HCT116 (cell line): Measurements from ENCODE around the gene ITPKB. TPM values are rescaled to one million over a fixed set of nuclear protein-coding genes. Genes with fewer than 3 reads are reported as not detected.

Experiments used
- ATAC-seq: fragments of 200-7000 bp; cut with Tn5 transposase; 2 replicates; pipeline ENCODE4 v1.9.1; 2020; ENCODE audit warnings: mild to moderate bottlenecking, moderate library complexity
- BruUV-seq: library from RNA; stranded (reverse); fragments of 400-500 nt; replicated peaks from 2 replicates; lab custom pipeline; 2021; lab: Mats Ljungman, UMichigan
- CTCF ChIA-PET: fragments of 300-600 bp; sonication (Branson Sonifier 250); formaldehyde crosslinking; loops from one replicate; lab custom pipeline; 2021; ENCODE audit warnings: antibody characterized with exemption; lab: Charles Lee
- POLR2A ChIA-PET: fragments of 300-600, 350-600 bp; sonication (Branson Sonifier 250); formaldehyde crosslinking; loops from one replicate; lab custom pipeline; 2021; ENCODE audit warnings: antibody characterized with exemption; lab: Charles Lee
- RAD21 ChIA-PET, 2 experiments: fragments of 300-600 bp; sonication (Branson Sonifier 250); formaldehyde crosslinking; loops; one replicate each; lab custom pipeline; 2023; ENCODE audit warnings: low total read pairs in 2 of 2; ENCODE audit not compliant: uncharacterized antibody in 2 of 2, unreplicated experiment in 2 of 2, low non-redundant PET in 1 of 2; lab: Charles Lee
- DNase-seq: peaks from one replicate; pipeline ENCODE4 v3.0.0-alpha.2; 2010; ENCODE audit warnings: low read depth, low spot score
- H2AFZ ChIP-seq: fragments of 200-600 bp; shearing (Covaris generic), sonication (generic); 2 replicates; pipeline ENCODE4 v1.6.1; 2017; ENCODE audit warnings: low read depth, mixed run types, mixed read lengths, antibody characterized with exemption, low read length; ENCODE audit not compliant: poor library complexity, severe bottlenecking
- H3K27ac ChIP-seq: 2 replicates; pipeline ENCODE4 v1.5.1; 2012; ENCODE audit warnings: low read depth, low read length
- H3K27me3 ChIP-seq: fragments of 200-600 bp; sonication (generic); 2 replicates; pipeline ENCODE4 v1.6.1; 2016; ENCODE audit warnings: mixed run types, low read length, mixed read lengths; ENCODE audit not compliant: insufficient read depth
- H3K36me3 ChIP-seq, 2 experiments: fragments of 200-500 bp in 1 of 2; fragments of 200-600 bp in 1 of 2; sonication (Bioruptor generic) in 1 of 2; sonication (generic) in 1 of 2; 2 replicates each; pipeline versions ENCODE4 v1.5.1 to v1.6.1; 2014 to 2016; ENCODE audit warnings: low read length in 2 of 2, inconsistent platforms in 1 of 2, mixed read lengths in 1 of 2, mixed run types in 1 of 2; ENCODE audit not compliant: insufficient read depth in 2 of 2, control insufficient read depth in 1 of 2
- H3K4me1 ChIP-seq, 2 experiments: fragments of 200-600 bp in 1 of 2; sonication (generic) in 1 of 2; 2 replicates each; pipeline versions ENCODE4 v1.5.1 to v1.6.1; 2012 to 2017; ENCODE audit warnings: low read length in 2 of 2, inconsistent platforms in 1 of 2, mild to moderate bottlenecking in 1 of 2, mixed read lengths in 1 of 2, mixed run types in 1 of 2, moderate library complexity in 1 of 2; ENCODE audit not compliant: insufficient read depth in 2 of 2, control insufficient read depth in 1 of 2
- H3K4me2 ChIP-seq: fragments of 200-600 bp; sonication (generic); 2 replicates; pipeline ENCODE4 v1.6.1; 2017; ENCODE audit warnings: mixed run types, low read length, mixed read lengths
- H3K4me3 ChIP-seq, 2 experiments: fragments of 200-600 bp in 1 of 2; sonication (generic) in 1 of 2; replicated peaks in 1 of 2; 2 replicates each; pipeline ENCODE4 v1.5.1; 2011 to 2016; ENCODE audit warnings: low read length in 2 of 2, control low read depth in 1 of 2, low read depth in 1 of 2, mild to moderate bottlenecking in 1 of 2, mixed read lengths in 1 of 2, mixed run types in 1 of 2
- H3K79me2 ChIP-seq: fragments of 200-600 bp; sonication (generic); 2 replicates; pipeline ENCODE4 v1.6.1; 2017; ENCODE audit warnings: mild to moderate bottlenecking, mixed run types, low read length, moderate library complexity, mixed read lengths; ENCODE audit not compliant: insufficient read depth
- H3K9ac ChIP-seq: fragments of 200-600 bp; sonication (generic); 2 replicates; pipeline ENCODE4 v1.6.1; 2016; ENCODE audit warnings: low read length, mixed read lengths
- H3K9me2 ChIP-seq: fragments of 200-600 bp; sonication (generic), shearing (Covaris generic); 2 replicates; pipeline ENCODE4 v1.6.1; 2017; ENCODE audit warnings: mixed run types, mild to moderate bottlenecking, moderate library complexity; ENCODE audit not compliant: insufficient read depth
- H3K9me3 ChIP-seq, 2 experiments: fragments of 200-500 bp in 1 of 2; fragments of 200-600 bp in 1 of 2; sonication (Bioruptor generic) in 1 of 2; sonication (generic) in 1 of 2; 2 replicates each; pipeline ENCODE4 v1.6.1; 2014 to 2017; ENCODE audit warnings: low read length in 2 of 2, mixed read lengths in 2 of 2, inconsistent platforms in 1 of 2, low read depth in 1 of 2, mild to moderate bottlenecking in 1 of 2, mixed run types in 1 of 2, moderate library complexity in 1 of 2; ENCODE audit not compliant: control insufficient read depth in 1 of 2, insufficient read depth in 1 of 2
- H4K20me1 ChIP-seq: fragments of 200-600 bp; sonication (generic), shearing (Covaris generic); 2 replicates; pipeline ENCODE4 v1.6.1; 2017; ENCODE audit warnings: mixed run types, mild to moderate bottlenecking, moderate library complexity; ENCODE audit not compliant: insufficient read depth
- CBX3 ChIP-seq: IDR thresholded peaks from 2 replicates; pipeline ENCODE4 v1.6.1; 2012; ENCODE audit warnings: low read depth
- CEBPB ChIP-seq: IDR thresholded peaks from 2 replicates; pipeline ENCODE4 v1.6.1; 2012; ENCODE audit warnings: low read depth
- EGR1 ChIP-seq: IDR thresholded peaks from 2 replicates; pipeline ENCODE4 v1.6.1; 2012; ENCODE audit warnings: low read depth
- ELF1 ChIP-seq: IDR thresholded peaks from 2 replicates; pipeline ENCODE4 v1.6.1; 2012; ENCODE audit warnings: low read depth, borderline replicate concordance
- EZH2 ChIP-seq: fragments of 200-600 bp; sonication (generic); IDR thresholded peaks from 2 replicates; pipeline ENCODE4 v1.6.1; 2017; ENCODE audit warnings: antibody characterized with exemption, mixed run types
- EZH2phosphoT487 ChIP-seq: fragments of 200-600 bp; IDR thresholded peaks from 2 replicates; pipeline ENCODE4 v1.6.1; 2018; ENCODE audit warnings: antibody characterized with exemption, borderline replicate concordance
- FOSL1 ChIP-seq: IDR thresholded peaks from 2 replicates; pipeline ENCODE4 v1.6.1; 2012; ENCODE audit warnings: low read depth
- JUND ChIP-seq: IDR thresholded peaks from 2 replicates; pipeline ENCODE4 v1.6.1; 2012
- POLR2A ChIP-seq: IDR thresholded peaks from 2 replicates; pipeline ENCODE4 v1.7.0; 2011; ENCODE audit warnings: borderline replicate concordance; ENCODE audit not compliant: insufficient read depth, insufficient read length; ENCODE audit errors: extremely low read depth
- POLR2AphosphoS5 ChIP-seq: IDR thresholded peaks from 2 replicates; pipeline ENCODE4 v1.6.1; 2011; ENCODE audit warnings: mild to moderate bottlenecking, low read depth, low read length, moderate library complexity
- RAD21 ChIP-seq: IDR thresholded peaks from 2 replicates; pipeline ENCODE4 v1.6.1; 2012; ENCODE audit warnings: low read depth, mild to moderate bottlenecking
- SIN3A ChIP-seq: IDR thresholded peaks from 2 replicates; pipeline ENCODE4 v1.6.1; 2012; ENCODE audit warnings: low read depth
- SP1 ChIP-seq: IDR thresholded peaks from 2 replicates; pipeline ENCODE4 v1.6.1; 2012; ENCODE audit warnings: low read depth
- SRF ChIP-seq: IDR thresholded peaks from 2 replicates; pipeline ENCODE4 v1.6.1; 2012; ENCODE audit warnings: low read depth
- TCF7L2 ChIP-seq: IDR thresholded peaks from 2 replicates; pipeline ENCODE4 v1.7.0; 2011; ENCODE audit warnings: borderline replicate concordance, inconsistent platforms; ENCODE audit not compliant: insufficient read depth, insufficient read length; ENCODE audit errors: extremely low read depth
- ZFX ChIP-seq: fragments of 450-650 bp; IDR thresholded peaks from 2 replicates; pipeline ENCODE4 v1.6.1; 2017
- ZNF274 ChIP-seq: fragments of 200-500 bp; sonication (Bioruptor generic); IDR thresholded peaks from 2 replicates; pipeline ENCODE4 v1.6.1; 2014; ENCODE audit warnings: mild to moderate bottlenecking, low read depth, low read length, inconsistent platforms
- intact Hi-C: fragments of 100-400 bp; cut with micrococcal nuclease; formaldehyde crosslinking; loops from 2 replicates; pipeline ENCODE4 v1.10.0; 2022
- total RNA-seq: library from RNA; stranded (reverse); gene quantifications from one replicate; pipeline ENCODE4 v1.2.1, GENCODE V29; 2021; ENCODE audit not compliant: unreplicated experiment
- TF ChIP-seq, protein P1 (sequence below): IDR thresholded peaks from 2 replicates; pipeline ENCODE4 v1.6.1; 2012
- TF ChIP-seq, protein P2 (sequence below), 3 experiments: fragments of 200-600 bp in 1 of 3; sonication (generic) in 1 of 3; IDR thresholded peaks in 2 of 3; conservative IDR thresholded peaks in 1 of 3; 2 replicates each; pipeline ENCODE4 v1.5.1; 2012 to 2017; ENCODE audit warnings: low read depth in 2 of 3, low read length in 2 of 3, antibody characterized with exemption in 1 of 3, borderline replicate concordance in 1 of 3, control low read depth in 1 of 3, mild to moderate bottlenecking in 1 of 3, mixed read lengths in 1 of 3, mixed run types in 1 of 3, moderate library complexity in 1 of 3; ENCODE audit not compliant: insufficient read depth in 1 of 3
- TF ChIP-seq, protein P3 (sequence below): IDR thresholded peaks from 2 replicates; pipeline ENCODE4 v1.6.1; 2011; ENCODE audit warnings: mild to moderate bottlenecking, low read length, moderate library complexity; ENCODE audit not compliant: insufficient replicate concordance; ENCODE audit errors: extremely low read depth
- TF ChIP-seq, protein P4 (sequence below): IDR thresholded peaks from 2 replicates; pipeline ENCODE4 v1.6.1; 2012; ENCODE audit warnings: low read depth

ITPKB gene
- total RNA-seq, 1 experiment from 2014 or later = 4.4 TPM

DNA sequence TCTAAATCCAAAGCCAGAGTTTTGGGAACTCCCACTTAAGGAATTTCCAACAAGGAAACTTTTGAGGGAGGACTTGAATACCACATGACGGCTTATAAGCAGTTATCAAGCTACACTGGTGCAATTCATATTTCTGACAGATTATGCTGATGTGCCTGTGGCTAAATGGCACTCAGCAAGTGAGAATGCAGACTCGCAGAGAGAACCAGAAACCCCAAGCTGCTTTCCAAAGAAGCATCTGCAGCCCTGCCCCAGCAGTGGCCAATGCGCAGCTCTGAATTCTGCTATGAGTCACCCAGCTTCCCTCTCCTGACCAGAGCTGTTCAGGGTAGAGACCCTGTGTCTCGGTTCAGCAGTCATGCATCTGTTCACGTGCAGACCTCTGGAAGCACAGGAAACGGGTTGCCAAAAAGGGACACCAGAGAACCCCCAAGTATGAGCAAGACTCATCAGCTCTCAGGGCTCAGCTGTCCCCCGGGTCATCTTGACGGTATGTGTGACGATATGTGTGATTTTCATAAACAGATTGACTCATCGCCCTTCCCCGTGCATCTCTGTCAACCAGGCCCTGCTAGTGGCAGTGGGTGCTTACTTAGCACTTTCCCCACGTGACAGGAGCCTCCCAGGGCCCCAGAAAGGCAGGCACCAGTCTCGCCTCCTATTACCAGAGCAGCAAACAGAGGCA is 76.3 kb downstream of the ITPKB start:
- POLR2A ChIA-PET = interaction anchor here (0.8 kb wide), 1 partner anchor 152 kb away, joined by 4 read pairs; no protein-coding TSS in a partner anchor
- no peak for TF ChIP-seq POLR2AphosphoS5
- TF ChIP-seq, protein P1, sequence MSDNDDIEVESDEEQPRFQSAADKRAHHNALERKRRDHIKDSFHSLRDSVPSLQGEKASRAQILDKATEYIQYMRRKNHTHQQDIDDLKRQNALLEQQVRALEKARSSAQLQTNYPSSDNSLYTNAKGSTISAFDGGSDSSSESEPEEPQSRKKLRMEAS = peak; percentile 79
- TF ChIP-seq RAD21 = 0 out of 2 replicates have a peak, but pooled peaks have one; percentile 8
- TF ChIP-seq ELF1 = no peak
- TF ChIP-seq ZNF274 = no peak
- no peak for TF ChIP-seq EZH2phosphoT487
- TF ChIP-seq CEBPB = no peak
- TF ChIP-seq, protein P2, sequence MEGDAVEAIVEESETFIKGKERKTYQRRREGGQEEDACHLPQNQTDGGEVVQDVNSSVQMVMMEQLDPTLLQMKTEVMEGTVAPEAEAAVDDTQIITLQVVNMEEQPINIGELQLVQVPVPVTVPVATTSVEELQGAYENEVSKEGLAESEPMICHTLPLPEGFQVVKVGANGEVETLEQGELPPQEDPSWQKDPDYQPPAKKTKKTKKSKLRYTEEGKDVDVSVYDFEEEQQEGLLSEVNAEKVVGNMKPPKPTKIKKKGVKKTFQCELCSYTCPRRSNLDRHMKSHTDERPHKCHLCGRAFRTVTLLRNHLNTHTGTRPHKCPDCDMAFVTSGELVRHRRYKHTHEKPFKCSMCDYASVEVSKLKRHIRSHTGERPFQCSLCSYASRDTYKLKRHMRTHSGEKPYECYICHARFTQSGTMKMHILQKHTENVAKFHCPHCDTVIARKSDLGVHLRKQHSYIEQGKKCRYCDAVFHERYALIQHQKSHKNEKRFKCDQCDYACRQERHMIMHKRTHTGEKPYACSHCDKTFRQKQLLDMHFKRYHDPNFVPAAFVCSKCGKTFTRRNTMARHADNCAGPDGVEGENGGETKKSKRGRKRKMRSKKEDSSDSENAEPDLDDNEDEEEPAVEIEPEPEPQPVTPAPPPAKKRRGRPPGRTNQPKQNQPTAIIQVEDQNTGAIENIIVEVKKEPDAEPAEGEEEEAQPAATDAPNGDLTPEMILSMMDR (IDR thresholded peaks at IDR 0.05 in 2 of 3, conservative IDR thresholded peaks at IDR 0.05 in 1 of 3; ENCODE audit: borderline replicate concordance in 1 of 3, insufficient read depth in 1 of 3, low read depth in 2 of 3, low read length in 2 of 3) = no peak
- TF ChIP-seq EGR1 = no peak
- TF ChIP-seq SP1 = no peak; the same call in 1 of the 2 replicates
- no peak for TF ChIP-seq POLR2A
- TF ChIP-seq CBX3 = no peak
- TF ChIP-seq, protein P3, sequence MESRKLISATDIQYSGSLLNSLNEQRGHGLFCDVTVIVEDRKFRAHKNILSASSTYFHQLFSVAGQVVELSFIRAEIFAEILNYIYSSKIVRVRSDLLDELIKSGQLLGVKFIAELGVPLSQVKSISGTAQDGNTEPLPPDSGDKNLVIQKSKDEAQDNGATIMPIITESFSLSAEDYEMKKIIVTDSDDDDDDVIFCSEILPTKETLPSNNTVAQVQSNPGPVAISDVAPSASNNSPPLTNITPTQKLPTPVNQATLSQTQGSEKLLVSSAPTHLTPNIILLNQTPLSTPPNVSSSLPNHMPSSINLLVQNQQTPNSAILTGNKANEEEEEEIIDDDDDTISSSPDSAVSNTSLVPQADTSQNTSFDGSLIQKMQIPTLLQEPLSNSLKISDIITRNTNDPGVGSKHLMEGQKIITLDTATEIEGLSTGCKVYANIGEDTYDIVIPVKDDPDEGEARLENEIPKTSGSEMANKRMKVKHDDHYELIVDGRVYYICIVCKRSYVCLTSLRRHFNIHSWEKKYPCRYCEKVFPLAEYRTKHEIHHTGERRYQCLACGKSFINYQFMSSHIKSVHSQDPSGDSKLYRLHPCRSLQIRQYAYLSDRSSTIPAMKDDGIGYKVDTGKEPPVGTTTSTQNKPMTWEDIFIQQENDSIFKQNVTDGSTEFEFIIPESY = no peak
- peak; percentile 80 for TF ChIP-seq FOSL1
- TF ChIP-seq, protein P4, sequence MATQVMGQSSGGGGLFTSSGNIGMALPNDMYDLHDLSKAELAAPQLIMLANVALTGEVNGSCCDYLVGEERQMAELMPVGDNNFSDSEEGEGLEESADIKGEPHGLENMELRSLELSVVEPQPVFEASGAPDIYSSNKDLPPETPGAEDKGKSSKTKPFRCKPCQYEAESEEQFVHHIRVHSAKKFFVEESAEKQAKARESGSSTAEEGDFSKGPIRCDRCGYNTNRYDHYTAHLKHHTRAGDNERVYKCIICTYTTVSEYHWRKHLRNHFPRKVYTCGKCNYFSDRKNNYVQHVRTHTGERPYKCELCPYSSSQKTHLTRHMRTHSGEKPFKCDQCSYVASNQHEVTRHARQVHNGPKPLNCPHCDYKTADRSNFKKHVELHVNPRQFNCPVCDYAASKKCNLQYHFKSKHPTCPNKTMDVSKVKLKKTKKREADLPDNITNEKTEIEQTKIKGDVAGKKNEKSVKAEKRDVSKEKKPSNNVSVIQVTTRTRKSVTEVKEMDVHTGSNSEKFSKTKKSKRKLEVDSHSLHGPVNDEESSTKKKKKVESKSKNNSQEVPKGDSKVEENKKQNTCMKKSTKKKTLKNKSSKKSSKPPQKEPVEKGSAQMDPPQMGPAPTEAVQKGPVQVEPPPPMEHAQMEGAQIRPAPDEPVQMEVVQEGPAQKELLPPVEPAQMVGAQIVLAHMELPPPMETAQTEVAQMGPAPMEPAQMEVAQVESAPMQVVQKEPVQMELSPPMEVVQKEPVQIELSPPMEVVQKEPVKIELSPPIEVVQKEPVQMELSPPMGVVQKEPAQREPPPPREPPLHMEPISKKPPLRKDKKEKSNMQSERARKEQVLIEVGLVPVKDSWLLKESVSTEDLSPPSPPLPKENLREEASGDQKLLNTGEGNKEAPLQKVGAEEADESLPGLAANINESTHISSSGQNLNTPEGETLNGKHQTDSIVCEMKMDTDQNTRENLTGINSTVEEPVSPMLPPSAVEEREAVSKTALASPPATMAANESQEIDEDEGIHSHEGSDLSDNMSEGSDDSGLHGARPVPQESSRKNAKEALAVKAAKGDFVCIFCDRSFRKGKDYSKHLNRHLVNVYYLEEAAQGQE = no peak
- no peak for TF ChIP-seq ZFX
- TF ChIP-seq EZH2 = no peak
- TF ChIP-seq TCF7L2 = no peak
- TF ChIP-seq SRF = no peak
- TF ChIP-seq JUND = peak; percentile 71; the same call in 1 of the 2 replicates
- no peak for TF ChIP-seq SIN3A

More for the DNA sequence above, 76.3 kb downstream of the ITPKB start:
- DNase-seq (peak; percentile 46), ATAC-seq (peak; percentile 95)
- Histone ChIP-seq H3K27ac (no peak overlapping the region; the same call in 1 of the 2 replicates), H3K9me3 (no peaks in the 10 kb centered on the region), H2AFZ (no peak overlapping the region), H3K4me3 (peak overlapping the region; percentile 8 to 36), H3K9me2 (no peaks in the 10 kb centered on the region), H3K9ac (no peak overlapping the region), H3K4me2 (peak overlapping the region; percentile 77), H3K79me2 (no peaks in the 10 kb centered on the region), H3K4me1 (peaks cover 16 to 24% of the 10 kb centered on the region in 2 experiments), H3K27me3 (no peaks in the 10 kb centered on the region), H3K36me3 (no peaks in the 10 kb centered on the region), H4K20me1 (no peaks in the 10 kb centered on the region)
- ChIA-PET RAD21 (no interaction called here), CTCF (interaction anchor here (0.6 kb wide), 1 partner anchor 787 kb away, joined by 4 read pairs; no protein-coding TSS in a partner anchor)
- intact Hi-C loops = no loop called here
- no TSS peak for BruUV-seq
